K562 (cell line): ENCODE results near the gene ZNF736. TPM values are rescaled to one million over a fixed set of nuclear protein-coding genes. Genes with fewer than 3 reads are reported as not detected.
A peak's percentile ranks its signal among the peaks of the same experiment; 100 is the strongest.

Source experiments
- FUS ChIP-seq: fragments of 200-400 bp; formaldehyde crosslinking; optimal IDR thresholded peaks from 2 replicates; pipeline ENCODE3; 2017; ENCODE audit warnings: low read depth, low read length
- GABPB2 ChIP-seq: fragments of 250-450 bp; sonication (Bioruptor Pico); conservative IDR thresholded peaks from 2 replicates; pipeline ENCODE4 v1.5.1; 2021; ENCODE audit warnings: mild to moderate bottlenecking
- MLX ChIP-seq, 2 experiments: fragments of 450-650 bp in 1 of 2; sonication (generic) in 1 of 2; formaldehyde crosslinking; conservative IDR thresholded peaks; 2 replicates each; pipeline versions ENCODE4 v1.4.0 to v1.8.1; 2020 to 2022; ENCODE audit warnings: mild to moderate bottlenecking in 1 of 2, missing genetic modification reagents in 1 of 2
- NBN ChIP-seq: fragments of 450-650 bp; IDR thresholded peaks from 2 replicates; pipeline ENCODE4 v1.6.1; 2016; ENCODE audit warnings: low read depth, mild to moderate bottlenecking
- OTX1 ChIP-seq: fragments of 450-650 bp; formaldehyde crosslinking; IDR thresholded peaks from 2 replicates; pipeline ENCODE4 v1.4.0; 2022; ENCODE audit warnings: mild to moderate bottlenecking
- RB1 ChIP-seq: fragments of 450-650 bp; IDR thresholded peaks from 2 replicates; pipeline ENCODE4 v1.6.1; 2017; ENCODE audit warnings: low read depth, mild to moderate bottlenecking
- RHOXF2B ChIP-seq: fragments of 250-450 bp; sonication (Bioruptor Pico); conservative IDR thresholded peaks from 2 replicates; pipeline ENCODE4 v1.5.1; 2021
- STAG1 ChIP-seq: sonication (generic); formaldehyde crosslinking; IDR thresholded peaks from 2 replicates; pipeline ENCODE4 v1.5.0; 2020; ENCODE audit warnings: missing genetic modification reagents, borderline replicate concordance
- TCF3 ChIP-seq: sonication (generic); formaldehyde crosslinking; IDR thresholded peaks from 2 replicates; pipeline ENCODE4 v1.4.0; 2020; ENCODE audit warnings: mild to moderate bottlenecking, missing genetic modification reagents
- ZNF212 ChIP-seq: fragments of 450-650 bp; formaldehyde crosslinking; IDR thresholded peaks from 2 replicates; pipeline ENCODE4 v1.4.0; 2020; ENCODE audit warnings: mild to moderate bottlenecking
- ZNF280B ChIP-seq: fragments of 250-450 bp; sonication (Bioruptor Pico); IDR thresholded peaks from 2 replicates; pipeline ENCODE4 v1.5.1; 2021; ENCODE audit warnings: mild to moderate bottlenecking
- polyA plus RNA-seq, 8 experiments: library from polyadenylated mRNA; depleted of rRNA in 4 of 8; stranded (reverse) in 5 of 8; unstranded in 3 of 8; fragments of >200 nt; fragmentation: Nextera tagmentation in 2 of 8; fragmentation: Illumina TruSeq in 1 of 8; extraction: Ambion mirVana in 2 of 8; extraction: Trizol in 1 of 8; gene quantifications; 2 replicates each; pipeline versions ENCODE4 v1.2.1 to v1.2.3, GENCODE V29; 2011 to 2014; ENCODE audit warnings: inconsistent platforms in 1 of 8, missing spikeins in 1 of 8
- total RNA-seq, 7 experiments: library from RNA; depleted of rRNA in 6 of 7; stranded (reverse); fragments of >200 nt in 6 of 7; fragmentation: Illumina TruSeq in 2 of 7; extraction: Trizol in 2 of 7; gene quantifications; 2 replicates each; pipeline versions ENCODE4 v1.2.1 to v1.2.3, GENCODE V29; 2011 to 2021; ENCODE audit warnings: low replicate concordance in 1 of 7
- TF ChIP-seq, protein P1 (sequence below): fragments of 200-600 bp; sonication (generic); IDR thresholded peaks from one replicate; pipeline ENCODE4 v1.6.1; 2012; ENCODE audit warnings: mild to moderate bottlenecking, low read depth, low read length, inconsistent platforms
- TF ChIP-seq, protein P2 (sequence below): fragments of 250-450 bp; sonication (Bioruptor Pico); IDR thresholded peaks from 2 replicates; pipeline ENCODE4 v1.5.0; 2021

Gene ZNF736
- total and polyA plus RNA-seq, 9 of the 15 experiments (the other 6 are each of a cell fraction or from before 2014, with no cell fraction given), result 2.7 to 15.6 (median 7.6) TPM

DNA sequence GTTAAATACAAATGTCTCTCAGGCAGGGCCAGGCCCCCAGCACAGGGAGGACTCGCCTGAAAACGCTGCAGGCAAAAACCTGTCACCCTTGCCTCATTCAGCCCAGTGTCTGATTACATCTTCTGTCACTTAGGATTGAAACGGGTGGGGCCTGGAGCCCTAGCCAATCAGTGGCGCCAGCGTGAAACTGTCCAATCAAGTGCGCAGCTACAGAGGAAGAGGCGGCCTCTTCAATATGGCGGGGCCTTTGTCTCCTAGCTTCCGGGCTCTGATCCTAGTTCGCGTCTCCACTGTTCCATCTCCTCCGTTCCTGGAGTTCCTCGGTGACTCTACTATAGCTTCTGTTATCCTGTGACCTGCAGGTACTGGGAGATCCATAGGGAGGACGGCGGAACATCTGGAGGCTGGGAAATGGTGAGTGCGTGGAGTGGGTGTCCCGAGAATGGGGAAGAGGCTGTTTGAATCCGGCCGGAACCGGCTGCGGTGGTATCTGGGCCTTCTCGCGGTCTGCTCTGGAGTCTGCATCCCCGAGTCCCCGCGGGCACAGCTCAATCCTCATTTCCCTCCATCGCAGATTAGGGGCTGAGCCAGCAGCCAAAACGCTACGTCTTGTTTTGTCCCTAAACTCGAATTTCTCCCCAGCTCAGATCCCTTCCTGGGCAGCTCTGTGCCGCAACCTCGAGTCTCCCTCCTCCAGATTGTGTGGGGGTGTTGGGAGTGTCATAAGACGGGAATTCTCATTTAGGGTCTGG lies at the start of gene ZNF736 (continued):
- TF ChIP-seq, protein P1, sequence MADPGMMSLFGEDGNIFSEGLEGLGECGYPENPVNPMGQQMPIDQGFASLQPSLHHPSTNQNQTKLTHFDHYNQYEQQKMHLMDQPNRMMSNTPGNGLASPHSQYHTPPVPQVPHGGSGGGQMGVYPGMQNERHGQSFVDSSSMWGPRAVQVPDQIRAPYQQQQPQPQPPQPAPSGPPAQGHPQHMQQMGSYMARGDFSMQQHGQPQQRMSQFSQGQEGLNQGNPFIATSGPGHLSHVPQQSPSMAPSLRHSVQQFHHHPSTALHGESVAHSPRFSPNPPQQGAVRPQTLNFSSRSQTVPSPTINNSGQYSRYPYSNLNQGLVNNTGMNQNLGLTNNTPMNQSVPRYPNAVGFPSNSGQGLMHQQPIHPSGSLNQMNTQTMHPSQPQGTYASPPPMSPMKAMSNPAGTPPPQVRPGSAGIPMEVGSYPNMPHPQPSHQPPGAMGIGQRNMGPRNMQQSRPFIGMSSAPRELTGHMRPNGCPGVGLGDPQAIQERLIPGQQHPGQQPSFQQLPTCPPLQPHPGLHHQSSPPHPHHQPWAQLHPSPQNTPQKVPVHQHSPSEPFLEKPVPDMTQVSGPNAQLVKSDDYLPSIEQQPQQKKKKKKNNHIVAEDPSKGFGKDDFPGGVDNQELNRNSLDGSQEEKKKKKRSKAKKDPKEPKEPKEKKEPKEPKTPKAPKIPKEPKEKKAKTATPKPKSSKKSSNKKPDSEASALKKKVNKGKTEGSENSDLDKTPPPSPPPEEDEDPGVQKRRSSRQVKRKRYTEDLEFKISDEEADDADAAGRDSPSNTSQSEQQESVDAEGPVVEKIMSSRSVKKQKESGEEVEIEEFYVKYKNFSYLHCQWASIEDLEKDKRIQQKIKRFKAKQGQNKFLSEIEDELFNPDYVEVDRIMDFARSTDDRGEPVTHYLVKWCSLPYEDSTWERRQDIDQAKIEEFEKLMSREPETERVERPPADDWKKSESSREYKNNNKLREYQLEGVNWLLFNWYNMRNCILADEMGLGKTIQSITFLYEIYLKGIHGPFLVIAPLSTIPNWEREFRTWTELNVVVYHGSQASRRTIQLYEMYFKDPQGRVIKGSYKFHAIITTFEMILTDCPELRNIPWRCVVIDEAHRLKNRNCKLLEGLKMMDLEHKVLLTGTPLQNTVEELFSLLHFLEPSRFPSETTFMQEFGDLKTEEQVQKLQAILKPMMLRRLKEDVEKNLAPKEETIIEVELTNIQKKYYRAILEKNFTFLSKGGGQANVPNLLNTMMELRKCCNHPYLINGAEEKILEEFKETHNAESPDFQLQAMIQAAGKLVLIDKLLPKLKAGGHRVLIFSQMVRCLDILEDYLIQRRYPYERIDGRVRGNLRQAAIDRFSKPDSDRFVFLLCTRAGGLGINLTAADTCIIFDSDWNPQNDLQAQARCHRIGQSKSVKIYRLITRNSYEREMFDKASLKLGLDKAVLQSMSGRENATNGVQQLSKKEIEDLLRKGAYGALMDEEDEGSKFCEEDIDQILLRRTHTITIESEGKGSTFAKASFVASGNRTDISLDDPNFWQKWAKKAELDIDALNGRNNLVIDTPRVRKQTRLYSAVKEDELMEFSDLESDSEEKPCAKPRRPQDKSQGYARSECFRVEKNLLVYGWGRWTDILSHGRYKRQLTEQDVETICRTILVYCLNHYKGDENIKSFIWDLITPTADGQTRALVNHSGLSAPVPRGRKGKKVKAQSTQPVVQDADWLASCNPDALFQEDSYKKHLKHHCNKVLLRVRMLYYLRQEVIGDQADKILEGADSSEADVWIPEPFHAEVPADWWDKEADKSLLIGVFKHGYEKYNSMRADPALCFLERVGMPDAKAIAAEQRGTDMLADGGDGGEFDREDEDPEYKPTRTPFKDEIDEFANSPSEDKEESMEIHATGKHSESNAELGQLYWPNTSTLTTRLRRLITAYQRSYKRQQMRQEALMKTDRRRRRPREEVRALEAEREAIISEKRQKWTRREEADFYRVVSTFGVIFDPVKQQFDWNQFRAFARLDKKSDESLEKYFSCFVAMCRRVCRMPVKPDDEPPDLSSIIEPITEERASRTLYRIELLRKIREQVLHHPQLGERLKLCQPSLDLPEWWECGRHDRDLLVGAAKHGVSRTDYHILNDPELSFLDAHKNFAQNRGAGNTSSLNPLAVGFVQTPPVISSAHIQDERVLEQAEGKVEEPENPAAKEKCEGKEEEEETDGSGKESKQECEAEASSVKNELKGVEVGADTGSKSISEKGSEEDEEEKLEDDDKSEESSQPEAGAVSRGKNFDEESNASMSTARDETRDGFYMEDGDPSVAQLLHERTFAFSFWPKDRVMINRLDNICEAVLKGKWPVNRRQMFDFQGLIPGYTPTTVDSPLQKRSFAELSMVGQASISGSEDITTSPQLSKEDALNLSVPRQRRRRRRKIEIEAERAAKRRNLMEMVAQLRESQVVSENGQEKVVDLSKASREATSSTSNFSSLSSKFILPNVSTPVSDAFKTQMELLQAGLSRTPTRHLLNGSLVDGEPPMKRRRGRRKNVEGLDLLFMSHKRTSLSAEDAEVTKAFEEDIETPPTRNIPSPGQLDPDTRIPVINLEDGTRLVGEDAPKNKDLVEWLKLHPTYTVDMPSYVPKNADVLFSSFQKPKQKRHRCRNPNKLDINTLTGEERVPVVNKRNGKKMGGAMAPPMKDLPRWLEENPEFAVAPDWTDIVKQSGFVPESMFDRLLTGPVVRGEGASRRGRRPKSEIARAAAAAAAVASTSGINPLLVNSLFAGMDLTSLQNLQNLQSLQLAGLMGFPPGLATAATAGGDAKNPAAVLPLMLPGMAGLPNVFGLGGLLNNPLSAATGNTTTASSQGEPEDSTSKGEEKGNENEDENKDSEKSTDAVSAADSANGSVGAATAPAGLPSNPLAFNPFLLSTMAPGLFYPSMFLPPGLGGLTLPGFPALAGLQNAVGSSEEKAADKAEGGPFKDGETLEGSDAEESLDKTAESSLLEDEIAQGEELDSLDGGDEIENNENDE, result no peak
- TF ChIP-seq ZNF280B (no peak), TCF3 (no peak), RHOXF2B (CRISPR knock-in tag) (no peak), ZNF212 (no peak), STAG1 (CRISPR knock-in tag) (no peak), MLX (CRISPR knock-in tag; conservative IDR thresholded peaks at IDR 0.05) (no peak), FUS (no peak), NBN (no peak), RB1 (peak; percentile 42; the same call in 1 of the 2 replicates), OTX1 (CRISPR knock-in tag) (no peak), GABPB2 (CRISPR knock-in tag) (no peak)
- TF ChIP-seq, protein P2, sequence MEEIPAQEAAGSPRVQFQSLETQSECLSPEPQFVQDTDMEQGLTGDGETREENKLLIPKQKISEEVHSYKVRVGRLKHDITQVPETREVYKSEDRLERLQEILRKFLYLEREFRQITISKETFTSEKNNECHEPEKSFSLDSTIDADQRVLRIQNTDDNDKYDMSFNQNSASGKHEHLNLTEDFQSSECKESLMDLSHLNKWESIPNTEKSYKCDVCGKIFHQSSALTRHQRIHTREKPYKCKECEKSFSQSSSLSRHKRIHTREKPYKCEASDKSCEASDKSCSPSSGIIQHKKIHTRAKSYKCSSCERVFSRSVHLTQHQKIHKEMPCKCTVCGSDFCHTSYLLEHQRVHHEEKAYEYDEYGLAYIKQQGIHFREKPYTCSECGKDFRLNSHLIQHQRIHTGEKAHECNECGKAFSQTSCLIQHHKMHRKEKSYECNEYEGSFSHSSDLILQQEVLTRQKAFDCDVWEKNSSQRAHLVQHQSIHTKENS (CRISPR knock-in tag), result no peak
